Measurements from ENCODE around the gene ZC3H11A.

DNA sequence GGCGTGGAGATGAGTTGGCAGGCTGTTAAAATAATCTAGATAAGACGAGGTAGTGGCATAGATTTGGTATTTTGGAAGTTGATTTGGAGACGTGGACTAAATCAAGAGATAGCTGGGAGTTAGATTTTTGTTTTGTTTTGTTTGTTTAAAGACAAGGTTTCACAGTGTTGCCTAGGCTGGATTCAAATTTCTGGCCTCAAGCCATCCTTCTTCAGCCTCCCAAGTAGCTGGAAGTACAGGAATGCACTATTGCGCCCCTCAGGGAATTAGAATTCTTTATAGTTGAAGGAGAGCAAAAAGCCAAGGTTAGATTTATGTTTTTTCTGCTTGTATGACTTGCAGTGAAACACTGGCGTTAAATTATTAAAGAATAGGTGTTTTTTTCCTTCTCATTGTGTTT is 43.7 kb downstream of the ZC3H11A start:
- no peak for TF ChIP-seq SIN3A (IDR thresholded peaks at IDR 0.05; ENCODE audit: borderline replicate concordance, low read depth, low read length)
- TF ChIP-seq CTCF (IDR thresholded peaks at IDR 0.05), result no peak
- TF ChIP-seq FOXM1 (IDR thresholded peaks at IDR 0.05; ENCODE audit: low read depth), result no peak
- TF ChIP-seq, protein P1, sequence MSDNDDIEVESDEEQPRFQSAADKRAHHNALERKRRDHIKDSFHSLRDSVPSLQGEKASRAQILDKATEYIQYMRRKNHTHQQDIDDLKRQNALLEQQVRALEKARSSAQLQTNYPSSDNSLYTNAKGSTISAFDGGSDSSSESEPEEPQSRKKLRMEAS (IDR thresholded peaks at IDR 0.05; ENCODE audit: low read depth), result no peak
- no peak for TF ChIP-seq JUND (IDR thresholded peaks at IDR 0.05)
- TF ChIP-seq TEAD4 (IDR thresholded peaks at IDR 0.05; ENCODE audit: borderline replicate concordance, insufficient read depth), result no peak
- TF ChIP-seq GABPA (IDR thresholded peaks at IDR 0.05; ENCODE audit: low read depth), result no peak
- no peak for TF ChIP-seq SMC3 (IDR thresholded peaks at IDR 0.05; ENCODE audit: low read depth, low read length)

All from SK-N-SH (cell line).